Fibroblast of skin of abdomen (primary cell): Measurements from ENCODE around the gene CLPTM1L.
"Not testable (repeated sequence)": the region's sequence is repeated elsewhere in the genome, so short reads cannot be mapped to it uniquely, and the experiment has no call there.

ENCODE experiments used
- DNase-seq: peaks from one replicate; pipeline ENCODE4 v3.0.0-alpha.2; 2013

CLPTM1L gene

DNA sequence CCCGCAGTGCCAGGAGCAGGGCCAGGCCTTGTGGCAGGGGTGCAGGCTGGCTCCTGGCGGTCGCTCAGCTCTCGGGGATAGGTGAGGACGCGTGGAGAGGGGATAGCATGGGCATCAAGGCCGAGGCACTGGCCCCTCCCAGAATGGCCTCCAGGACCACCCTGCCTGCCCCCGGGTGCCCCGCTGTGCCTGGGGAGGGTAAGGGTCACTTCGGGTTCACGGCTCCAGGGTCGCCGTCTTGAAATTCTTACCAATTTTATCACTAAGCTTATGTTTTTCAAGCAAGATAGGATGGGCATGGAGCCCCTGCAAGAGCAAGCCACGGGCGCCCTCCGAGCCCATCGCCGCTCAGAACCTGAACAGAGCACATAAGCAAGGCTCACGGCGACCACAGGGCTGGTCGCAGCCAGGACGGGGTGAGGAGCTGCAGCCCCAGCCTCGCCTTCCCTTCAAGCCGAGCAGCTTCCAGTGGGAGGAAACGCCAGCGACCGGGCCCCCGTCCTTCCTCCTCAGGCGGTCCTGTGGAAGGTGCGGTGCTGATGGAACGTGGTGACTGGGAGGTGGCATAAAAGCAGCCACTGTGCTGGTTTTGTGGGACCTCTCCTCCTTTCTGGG lies 14.2 kb upstream of the CLPTM1L start:
- no peak for DNase-seq

GRCh38 chr5:1358726-1359025 lies 13.8 kb upstream of the CLPTM1L start:
- no peak for DNase-seq

GRCh38 chr5:1357946-1358725 lies 13.2 kb upstream of the CLPTM1L start:
- no peak for DNase-seq

- no peak for DNase-seq
Measured at GRCh38 chr5:1356873-1357787, 12.2 kb upstream of the CLPTM1L start.

DNA sequence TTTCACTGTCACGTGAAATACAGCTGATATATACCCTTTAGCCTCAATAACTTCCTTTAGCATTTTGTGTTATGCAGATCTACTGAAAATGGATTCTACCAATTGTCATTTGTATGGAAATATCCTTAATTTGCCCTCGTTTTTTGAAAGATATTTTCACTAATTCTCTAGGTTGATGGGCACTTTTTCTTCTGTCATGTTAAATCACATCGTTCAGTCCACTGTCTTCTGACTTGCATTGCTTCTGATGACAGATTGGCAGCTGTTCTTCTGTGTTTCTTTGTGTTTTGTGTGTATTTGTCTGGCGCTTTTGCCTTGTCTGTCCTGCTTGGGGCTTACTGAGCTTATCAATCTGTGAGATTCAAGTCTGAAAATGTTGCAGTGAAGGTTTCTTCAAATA lies 9.7 kb upstream of the CLPTM1L start:
- DNase-seq, result no peak

GRCh38 chr5:1352231-1353219 lies 7.6 kb upstream of the CLPTM1L start:
- no peak for DNase-seq

GRCh38 chr5:1351156-1351555 lies 6.3 kb upstream of the CLPTM1L start:
- DNase-seq, result no peak

DNA sequence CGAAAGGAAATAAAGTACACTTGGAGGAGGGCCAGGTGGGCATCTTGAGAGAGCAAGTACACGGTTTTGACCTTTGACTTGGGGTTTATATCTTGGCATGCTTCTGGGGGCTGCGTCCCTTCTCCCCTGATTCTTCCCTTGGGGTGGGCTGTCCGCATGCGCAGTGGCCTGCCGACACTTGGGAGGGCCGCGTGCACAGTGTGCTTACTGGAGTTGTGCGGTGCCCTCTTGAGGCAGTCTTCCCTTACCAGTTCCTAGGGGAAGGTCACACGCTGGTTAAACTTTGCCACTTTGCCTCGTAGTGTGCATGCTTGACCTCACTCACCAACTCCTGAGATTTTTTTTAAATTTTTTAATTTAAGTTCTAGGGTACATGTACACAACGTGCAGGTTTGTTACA lies 4.3 kb upstream of the CLPTM1L start:
- no peak for DNase-seq

GRCh38 chr5:1348986-1349245 lies 4.0 kb upstream of the CLPTM1L start:
- no peak for DNase-seq

DNA sequence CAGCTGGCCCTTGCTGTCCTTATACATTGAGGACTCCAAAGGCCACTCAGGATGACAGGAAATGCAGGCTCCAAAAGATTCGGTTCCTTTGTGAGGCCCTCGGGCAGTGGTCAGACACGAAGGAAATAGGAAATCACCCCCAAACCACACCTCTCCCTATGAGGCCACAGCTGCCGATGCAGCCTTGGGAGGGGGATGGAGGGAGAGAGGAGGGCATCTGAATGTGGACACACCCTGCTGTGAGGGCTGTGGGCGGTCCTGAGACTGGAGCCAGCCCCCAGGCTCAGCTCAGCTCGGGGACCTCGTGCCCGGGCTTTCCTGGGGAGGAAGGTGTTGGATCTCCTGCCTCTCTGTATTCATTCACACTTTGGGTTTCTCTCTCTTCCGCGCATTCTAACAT lies 2.7 kb upstream of the CLPTM1L start:
- DNase-seq, result no peak

DNA sequence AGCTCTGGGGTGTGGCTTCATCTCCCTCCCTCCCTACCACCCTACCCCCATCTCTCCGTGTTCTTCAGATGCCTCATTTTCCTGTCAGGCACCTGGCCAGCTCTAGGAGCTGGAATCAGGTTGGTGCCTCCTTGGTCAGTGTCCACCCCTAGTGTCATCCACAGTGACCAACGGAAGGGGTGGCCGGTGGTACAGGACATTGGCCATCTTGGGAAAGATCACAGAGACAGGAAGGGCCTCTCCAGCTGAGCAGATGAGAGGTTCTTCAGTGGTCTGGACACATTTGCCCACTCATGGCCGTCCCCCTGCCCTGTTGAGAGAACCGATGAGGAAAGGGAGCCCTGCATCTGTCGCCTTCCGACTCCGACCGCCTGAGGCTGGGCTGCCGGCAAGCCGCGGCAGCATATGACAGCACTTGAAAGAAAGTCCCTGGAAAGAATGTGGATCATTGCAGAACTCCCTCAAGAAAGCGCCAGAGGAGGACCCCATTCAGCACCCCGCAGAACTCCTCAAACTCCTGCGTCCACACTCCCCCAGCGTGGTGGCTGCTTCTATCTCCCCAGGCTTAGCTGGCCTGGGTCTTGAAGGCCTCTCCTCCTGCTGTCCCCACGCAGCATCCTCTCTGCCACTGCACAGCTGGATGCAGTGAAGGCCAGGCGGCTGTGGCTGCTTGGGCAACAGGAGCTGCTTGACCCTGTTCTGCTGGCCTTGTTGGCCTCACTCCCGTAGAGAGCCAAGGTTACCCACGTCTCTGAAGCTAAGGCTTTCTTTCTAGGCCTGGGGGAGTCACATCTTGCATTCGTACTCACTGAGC lies 1.9 kb upstream of the CLPTM1L start:
- DNase-seq, result no peak

GRCh38 chr5:1345876-1346626 lies 1.2 kb upstream of the CLPTM1L start:
- DNase-seq, result no peak

GRCh38 chr5:1343931-1344901 lies 683 bp downstream of the CLPTM1L start:
- no peak for DNase-seq

GRCh38 chr5:1343315-1343751 lies 1.6 kb downstream of the CLPTM1L start:
- no peak for DNase-seq

DNA sequence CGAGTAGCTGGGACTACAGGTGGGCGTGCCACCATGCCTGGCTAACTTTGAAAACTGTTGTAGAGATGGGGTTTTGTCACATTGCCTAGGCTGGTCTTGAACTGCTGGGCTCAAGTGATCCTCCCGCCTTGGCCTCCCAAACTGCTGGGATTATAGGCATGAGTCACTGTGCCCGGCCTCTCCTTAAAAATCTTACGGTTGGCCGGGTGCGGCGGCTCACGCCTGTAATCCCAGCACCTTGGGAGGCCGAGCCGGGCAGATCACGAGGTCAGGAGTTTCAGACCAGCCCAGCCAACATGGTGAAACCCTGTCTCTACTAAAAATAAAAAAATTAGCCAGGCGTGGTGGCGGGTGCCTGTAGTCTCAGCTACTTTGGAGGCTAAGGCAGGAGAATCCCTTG lies 2.2 kb downstream of the CLPTM1L start:
- DNase-seq, result not testable (repeated sequence)

DNA sequence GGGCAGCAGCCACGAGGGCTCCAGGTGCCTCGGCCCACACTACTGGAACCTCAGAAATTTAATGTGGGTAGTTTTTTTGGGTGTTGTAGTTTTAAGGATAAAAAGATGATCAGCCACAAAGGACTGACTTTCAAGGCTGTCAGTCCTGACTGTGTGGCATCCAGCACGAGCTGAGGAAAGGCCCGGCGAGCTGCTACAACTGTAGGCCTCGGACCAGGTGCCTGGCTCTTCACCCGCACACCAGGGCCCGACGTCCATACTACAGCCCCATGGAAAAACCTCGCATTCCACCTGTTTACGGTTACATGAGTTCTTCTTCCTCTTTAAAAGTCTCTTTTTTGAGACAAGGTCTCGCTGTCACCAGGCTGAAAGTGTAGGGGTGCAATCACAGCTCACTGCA lies 2.6 kb downstream of the CLPTM1L start:
- no peak for DNase-seq

GRCh38 chr5:1341863-1342262 lies 3.0 kb downstream of the CLPTM1L start:
- DNase-seq, result no peak

- DNase-seq, result not testable (repeated sequence)
Measured at GRCh38 chr5:1339818-1340210, 5.1 kb downstream of the CLPTM1L start.

DNA sequence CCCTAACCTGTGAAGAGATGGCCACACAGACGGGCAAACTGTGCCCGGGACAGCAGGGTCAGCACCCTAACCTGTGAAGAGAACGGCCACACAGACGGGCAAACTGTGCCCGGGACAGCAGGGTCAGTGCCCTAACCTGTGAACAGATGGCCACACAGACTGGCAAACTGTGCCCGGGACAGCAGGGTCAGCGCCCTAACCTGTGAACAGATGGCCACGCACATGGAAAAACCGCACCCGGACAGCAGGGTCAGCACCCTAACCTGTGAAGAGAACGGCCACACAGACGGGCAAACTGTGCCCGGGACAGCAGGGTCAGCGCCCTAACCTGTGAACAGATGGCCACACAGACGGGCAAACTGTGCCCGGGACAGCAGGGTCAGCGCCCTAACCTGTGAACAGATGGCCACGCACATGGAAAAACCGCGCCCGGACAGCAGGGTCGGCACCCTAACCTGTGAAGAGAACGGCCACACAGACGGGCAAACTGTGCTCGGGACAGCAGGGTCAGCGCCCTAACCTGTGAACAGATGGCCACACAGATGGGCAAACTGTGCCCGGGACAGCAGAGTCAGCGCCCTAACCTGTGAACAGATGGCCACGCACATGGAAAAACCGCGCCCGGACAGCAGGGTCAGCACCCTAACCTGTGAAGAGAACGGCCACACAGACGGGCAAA lies 5.6 kb downstream of the CLPTM1L start:
- not testable (repeated sequence) for DNase-seq
